SHP77 treated with DMSO at 0.1 percent for 48 hours (cell line): ENCODE data around the gene ENTPD2.
"Not testable (repeated sequence)": the region's sequence is repeated elsewhere in the genome, so short reads cannot be mapped to it uniquely, and the experiment has no call there.

Source experiments
- DNase-seq: peaks from one replicate; lab custom pipeline; 2025; lab: John Stamatoyannopoulos, UW

Gene ENTPD2

DNA sequence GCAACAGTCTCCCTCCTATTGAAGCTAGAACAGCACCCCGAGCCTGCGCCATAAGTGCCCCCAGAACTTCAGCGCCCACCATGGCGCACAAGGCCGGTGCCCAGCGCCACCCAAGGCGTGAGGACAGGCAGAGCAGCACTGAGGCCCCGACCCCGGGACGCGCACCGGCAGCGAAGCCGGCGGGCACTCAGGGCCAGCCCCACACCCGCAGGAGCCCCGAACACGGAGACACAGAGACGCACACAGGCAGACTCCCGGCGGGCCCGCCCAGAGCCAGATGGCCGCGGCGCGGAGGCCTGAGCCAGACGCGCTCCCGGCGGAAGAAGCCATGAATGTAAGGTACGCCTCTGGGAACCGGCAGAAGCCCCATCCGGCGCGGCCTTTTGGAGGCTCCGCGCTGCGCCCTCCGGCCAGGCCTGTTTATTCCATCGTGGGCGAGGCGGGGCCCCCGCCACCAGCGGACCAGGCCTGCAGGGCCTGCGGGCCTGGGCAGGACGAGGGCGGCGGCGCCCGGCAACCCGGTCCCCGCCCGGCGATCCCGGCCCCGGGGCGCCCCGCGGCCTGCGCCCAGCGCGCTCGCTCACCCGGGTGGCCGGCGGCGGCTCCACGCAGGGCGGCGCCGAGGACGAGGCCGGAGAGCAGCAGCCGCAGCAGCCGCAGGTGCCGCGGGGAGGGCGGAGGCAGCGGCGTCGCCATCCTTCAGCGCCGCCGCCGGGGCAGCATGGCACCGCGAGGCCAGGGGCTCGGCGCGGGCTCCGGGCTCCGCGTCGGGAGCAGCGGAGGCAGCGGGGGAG lies 8.4 kb downstream of the ENTPD2 start:
- no peak for DNase-seq

GRCh38 chr9:137044502-137045177 lies 9.2 kb downstream of the ENTPD2 start:
- DNase-seq = no peak

GRCh38 chr9:137044037-137044436 lies 9.8 kb downstream of the ENTPD2 start:
- DNase-seq = no peak

DNA sequence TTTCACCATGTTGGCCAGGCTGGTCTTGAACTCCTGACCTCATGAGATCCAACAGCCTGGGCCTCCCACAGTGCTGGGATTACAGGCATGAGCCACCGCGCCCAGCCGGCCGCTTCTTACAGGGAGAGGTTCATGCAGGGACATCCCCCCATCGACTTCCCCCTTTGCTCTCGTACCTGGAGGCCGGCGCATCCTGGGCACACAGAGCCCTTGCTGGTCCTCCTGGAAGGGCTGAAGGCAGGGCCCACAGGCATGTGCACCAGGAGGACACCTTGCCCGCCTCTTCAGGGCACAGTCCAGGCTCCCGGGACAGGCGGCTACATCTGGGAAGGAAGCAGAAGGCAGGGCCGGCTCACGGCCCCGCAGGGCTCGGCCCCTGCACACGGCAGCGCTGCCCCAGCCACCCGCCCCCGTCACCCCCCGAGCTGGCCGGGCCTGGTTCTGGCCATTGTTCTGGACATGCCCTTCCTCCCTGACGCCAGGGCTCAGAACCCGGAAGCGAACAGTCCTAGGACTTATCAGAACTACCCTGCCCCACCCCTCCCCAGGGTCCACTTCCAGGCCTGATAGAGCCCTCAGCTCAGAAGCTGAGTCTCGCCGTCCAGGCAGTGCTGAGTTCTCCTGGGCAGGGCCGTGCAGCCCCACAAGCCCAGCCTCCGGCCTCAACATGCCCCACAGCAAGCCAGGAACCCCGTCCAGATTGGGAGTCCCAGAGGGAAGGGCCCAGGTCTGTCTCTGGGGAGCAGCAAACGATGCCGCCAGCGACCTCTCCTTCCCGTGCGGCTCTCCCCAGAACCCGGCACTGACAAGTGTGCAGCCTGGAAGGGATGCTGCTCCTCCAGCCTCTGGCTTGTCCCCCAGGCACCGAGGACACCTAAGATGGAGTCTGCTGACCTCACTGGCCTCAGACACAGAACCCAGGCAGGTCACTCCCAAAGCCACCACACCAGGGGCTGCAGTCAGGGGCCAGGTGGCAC lies 10.8 kb downstream of the ENTPD2 start:
- no peak for DNase-seq

DNA sequence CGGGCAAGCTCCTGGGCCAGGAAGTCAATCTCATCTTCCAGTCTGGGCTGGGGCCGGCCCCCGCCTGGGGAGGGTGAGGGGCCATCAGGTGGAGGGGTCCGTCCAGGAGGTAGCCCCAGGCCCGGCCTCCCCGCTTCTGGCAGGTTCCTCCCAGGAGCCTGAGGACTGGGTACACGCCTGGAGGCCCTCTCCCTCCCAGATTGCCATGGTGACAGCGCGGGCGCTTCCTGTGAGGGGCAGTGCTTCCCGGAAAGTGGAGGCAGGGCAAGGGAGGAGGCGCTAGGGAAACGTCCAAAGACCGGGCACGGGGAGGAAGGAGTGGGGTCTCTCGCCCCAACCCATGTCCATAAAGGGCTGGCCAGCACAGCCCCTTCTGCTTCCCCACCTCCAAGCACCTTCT lies 12.7 kb downstream of the ENTPD2 start:
- no peak for DNase-seq

DNA sequence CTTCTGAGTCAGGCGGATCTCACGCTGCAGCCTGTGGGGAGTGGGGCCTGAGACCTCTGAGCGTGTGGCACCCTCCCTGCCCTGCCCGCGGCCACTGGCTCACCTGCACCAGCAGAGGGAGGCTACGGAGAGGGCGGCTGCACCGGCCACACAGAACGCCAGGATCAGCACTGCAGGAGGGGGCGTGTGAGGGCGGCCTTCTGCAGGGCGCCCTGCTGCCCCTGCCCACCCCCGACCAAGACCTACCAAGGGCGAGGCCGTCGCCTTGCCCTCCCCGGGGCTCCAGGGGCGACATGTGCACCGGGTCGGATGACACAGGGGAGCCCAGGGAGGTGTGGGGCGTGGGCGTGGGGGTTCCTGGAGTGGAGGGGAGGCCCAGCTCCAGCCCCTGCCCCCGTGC lies 13.3 kb downstream of the ENTPD2 start:
- no peak for DNase-seq

DNA sequence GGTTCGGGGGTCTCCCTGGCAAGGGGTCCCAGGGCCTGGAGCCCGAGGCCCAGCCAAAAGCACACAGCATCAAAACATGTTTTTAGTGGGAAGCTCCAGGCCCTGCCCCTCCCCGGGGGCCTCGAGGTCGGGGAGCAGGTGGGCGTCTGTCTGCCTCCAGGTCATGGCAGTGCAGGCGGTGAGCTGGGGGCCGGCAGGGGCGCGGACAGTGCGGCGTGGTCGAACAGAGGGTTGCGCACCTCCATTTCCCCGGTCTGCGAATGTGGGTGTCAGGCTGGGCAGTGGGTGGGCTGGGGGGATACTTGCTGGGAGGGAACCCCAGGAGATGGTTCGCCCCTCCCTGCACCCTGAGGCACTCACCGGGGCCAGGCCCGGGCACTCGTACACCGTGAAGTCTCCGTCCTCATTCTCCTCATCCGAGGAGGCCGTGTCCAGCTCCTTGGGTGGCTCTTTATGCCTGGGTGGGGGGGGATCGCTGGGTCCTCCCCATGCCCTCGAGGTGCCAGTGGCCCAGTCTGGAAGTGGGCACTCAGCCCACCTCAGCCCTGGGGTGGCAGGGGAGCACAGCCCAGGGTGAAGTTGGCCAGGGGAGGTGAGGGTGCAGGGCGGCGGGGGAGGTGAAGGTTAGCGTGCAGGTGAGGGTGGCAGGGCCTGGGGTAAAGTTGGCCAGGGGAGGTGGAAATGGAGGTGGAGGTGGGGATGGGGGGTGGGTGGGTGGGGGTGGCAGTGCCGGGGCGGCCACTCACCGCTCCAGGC lies 14.1 kb downstream of the ENTPD2 start:
- no peak for DNase-seq

- no peak for DNase-seq
Observed at GRCh38 chr9:137038916-137039315, 14.9 kb downstream of the ENTPD2 start.

- DNase-seq = no peak
Observed at GRCh38 chr9:137037483-137037882, 16.4 kb downstream of the ENTPD2 start.

- no peak for DNase-seq
Observed at GRCh38 chr9:137037035-137037434, 16.8 kb downstream of the ENTPD2 start.

DNA sequence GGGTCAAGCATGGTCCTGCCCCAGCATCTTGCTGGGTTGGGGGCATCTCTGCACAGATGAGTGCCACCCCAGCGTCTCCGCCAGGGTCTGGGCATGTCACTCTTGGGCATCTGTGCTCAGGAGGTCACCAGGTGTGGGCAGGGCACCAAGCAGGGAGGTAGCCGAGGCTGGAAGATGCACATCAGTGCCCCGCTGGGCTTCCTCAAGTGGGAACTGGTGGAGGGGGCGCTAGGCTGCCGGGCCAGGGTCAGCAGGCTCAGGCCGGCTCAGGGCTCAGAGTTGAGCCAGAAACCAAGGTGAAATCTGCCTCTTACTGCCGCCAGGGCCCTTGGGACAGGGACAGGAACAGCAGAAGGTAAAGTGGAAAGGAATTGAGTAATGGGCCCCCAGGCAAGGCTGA lies 17.9 kb downstream of the ENTPD2 start:
- no peak for DNase-seq

DNA sequence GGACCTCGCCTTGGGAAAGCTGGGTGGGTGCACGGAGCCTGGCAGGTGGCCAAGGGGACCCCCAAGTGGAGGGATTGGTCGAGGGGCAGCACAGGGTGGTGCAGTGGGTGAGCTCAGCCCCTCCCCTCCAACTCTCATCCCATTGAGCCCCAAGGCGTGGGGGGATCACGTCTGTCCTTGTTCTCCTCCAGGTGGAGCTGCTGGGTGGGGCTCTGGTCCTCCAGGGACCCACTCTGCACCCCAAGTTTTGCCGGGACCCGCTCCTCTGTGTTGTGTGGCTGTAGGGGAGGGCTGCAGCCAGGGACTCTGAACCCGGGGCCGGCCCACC lies 18.4 kb downstream of the ENTPD2 start:
- DNase-seq = no peak

- peak; percentile 65 for DNase-seq
Observed at GRCh38 chr9:137034709-137035506, 19.0 kb downstream of the ENTPD2 start.

DNA sequence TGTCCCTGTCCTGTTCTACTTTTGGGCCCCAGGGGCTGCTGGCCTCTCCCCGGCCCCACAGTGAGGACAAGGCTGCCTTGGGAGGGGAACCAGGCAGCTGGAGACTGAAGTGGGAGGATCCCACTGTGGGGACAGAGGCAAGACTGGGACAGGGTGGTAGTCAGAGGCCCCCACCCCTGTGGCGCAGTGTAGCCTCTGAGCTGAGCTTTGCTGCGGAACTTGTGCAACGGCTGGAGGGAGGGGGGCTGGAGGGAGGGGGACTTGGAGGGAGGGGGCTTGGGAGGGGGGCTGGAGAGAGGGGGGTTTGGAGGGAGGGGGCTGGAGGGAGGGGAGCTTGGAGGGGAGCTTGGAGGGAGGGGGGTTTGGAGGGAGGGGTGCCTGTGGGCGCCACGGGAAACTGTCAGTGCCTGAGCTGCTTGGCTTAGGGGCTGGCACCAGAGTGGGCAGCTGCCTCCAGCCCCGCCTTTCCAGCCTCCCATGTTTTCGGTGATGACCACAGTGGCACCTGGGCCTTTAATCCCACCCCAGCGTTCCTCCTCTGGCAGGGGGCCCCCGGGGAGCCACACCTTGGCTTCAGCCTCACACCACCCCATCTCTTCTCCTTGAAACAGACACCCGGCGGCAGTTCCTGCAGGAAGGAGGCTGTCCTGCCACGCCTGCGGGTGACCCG lies 19.7 kb downstream of the ENTPD2 start:
- no peak for DNase-seq

- not testable (repeated sequence) for DNase-seq
Observed at GRCh38 chr9:137033481-137033880, 20.4 kb downstream of the ENTPD2 start.

GRCh38 chr9:137032858-137033257 lies 21.0 kb downstream of the ENTPD2 start:
- no peak for DNase-seq

DNA sequence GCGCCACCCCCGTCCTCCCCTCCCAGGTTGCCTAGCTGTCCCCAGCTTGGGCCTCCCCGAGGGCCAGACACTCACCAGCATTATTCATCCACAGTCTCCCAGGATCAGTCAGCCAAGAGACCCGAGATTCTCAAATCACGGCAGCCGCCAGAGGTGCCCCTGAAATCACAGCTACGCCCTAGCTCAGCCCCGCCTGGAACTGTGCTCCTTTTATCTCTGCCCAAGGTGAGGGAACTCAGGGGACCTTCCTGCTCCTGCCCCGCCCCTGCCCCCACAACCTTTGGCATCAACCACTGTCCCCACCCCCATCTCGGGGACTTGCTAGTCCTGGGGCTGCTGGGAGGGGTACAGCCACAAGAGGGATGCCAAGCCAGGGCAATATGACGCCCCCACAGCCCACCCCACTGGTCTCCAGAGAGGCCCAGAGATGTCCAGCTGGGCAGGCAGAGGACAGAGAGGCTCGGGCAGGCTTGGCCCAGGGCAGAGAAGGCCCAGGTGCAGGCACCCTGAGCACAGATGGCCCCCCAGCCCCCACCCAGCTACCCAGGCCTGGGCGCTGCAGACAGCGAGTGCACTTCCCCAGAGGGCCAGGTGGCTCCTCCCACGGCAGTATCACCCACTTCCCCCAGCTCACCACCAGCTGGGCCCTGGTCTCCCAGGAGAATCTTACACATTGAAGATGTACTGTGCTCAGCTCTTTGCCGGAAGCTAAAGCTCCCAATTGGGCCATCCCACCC lies 21.8 kb downstream of the ENTPD2 start, which contains the start of gene FUT7:
TSS of gene FUT7 (minus strand) at position 185 of the 737 bp plus-strand sequence. CDS start at position 88, 97 bp downstream.
- no peak for DNase-seq

DNA sequence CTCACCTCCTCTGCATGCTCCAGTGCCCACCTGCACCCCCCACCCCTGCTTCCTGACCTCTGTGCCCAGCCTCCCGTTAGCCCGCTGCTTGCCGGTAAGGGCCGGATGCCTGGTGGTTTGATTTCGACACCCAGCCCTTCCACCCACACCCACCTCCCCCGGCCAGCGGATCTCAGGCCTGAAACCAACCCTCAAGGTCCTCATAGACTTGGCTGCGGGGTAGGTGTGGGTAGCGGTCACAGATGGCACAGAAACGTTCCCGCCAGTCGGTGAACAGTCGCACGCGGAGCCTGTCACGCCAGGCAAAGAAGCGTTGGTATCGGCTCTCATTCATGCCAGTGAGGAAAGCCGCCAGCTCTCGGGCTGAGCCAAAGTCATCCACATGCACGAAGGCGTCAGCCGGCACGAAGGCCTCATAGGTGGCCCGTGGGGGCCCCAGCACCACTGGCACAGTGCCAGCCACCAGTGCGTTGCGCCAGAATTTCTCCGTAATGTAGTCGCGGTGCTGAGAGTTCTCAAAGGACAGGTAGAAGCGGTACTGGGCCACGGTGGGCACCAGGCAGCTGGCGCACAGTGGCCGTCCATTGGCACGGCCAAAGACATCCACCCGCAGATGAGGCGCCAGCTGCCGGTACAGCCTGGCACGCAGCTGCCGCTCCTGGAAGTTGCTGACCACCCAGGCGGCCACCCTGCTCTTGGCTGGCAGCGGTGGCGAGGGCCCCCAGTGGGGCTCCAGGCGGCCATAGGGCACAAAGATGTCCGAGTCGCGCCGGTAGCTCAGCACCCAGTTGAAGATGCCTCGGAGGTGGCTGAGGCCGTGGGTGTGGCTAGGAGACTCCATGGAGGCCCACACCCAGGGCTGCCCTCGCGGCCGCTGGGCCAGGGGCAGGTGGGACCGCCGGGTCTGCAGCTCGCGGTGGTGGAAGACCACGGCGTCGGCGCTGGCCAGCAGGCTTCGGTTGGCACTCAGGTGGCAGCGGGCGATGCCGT lies 23.0 kb downstream of the ENTPD2 start:
- no peak for DNase-seq
